ENCODE measurements around the gene AMIGO1. TPM values are rescaled to one million over a fixed set of nuclear protein-coding genes. Genes with fewer than 3 reads are reported as not detected.

AMIGO1 gene
- total RNA-seq, 1 donor from 2014 or later = 3.0 TPM

DNA sequence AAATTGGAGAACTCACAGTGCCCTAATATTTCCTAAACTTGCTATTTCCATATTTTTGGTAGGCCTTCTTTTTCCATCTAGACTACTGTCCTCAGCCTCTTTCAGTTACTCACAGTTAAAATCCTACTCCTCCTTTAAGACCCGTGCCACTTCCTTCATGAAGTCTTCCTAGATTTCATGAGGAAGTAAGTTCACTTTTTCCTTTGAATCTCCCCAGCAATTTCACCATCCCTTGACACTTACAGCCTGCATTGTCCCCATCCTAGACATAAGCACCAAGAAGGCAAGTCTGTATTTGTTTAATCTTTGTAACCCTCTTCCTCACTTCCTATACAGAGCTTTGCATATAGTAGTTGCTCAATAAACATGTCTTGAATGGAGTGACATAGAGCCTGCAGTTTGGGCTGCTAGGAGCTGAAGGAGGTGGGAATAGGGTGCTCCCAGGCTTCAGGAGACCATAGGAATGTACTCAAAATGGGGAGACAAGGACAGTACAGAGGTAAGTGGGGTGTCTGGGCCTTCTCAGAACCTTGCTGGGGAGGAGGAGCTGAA is 24.9 kb upstream of the AMIGO1 start:
- TF ChIP-seq, protein P1, sequence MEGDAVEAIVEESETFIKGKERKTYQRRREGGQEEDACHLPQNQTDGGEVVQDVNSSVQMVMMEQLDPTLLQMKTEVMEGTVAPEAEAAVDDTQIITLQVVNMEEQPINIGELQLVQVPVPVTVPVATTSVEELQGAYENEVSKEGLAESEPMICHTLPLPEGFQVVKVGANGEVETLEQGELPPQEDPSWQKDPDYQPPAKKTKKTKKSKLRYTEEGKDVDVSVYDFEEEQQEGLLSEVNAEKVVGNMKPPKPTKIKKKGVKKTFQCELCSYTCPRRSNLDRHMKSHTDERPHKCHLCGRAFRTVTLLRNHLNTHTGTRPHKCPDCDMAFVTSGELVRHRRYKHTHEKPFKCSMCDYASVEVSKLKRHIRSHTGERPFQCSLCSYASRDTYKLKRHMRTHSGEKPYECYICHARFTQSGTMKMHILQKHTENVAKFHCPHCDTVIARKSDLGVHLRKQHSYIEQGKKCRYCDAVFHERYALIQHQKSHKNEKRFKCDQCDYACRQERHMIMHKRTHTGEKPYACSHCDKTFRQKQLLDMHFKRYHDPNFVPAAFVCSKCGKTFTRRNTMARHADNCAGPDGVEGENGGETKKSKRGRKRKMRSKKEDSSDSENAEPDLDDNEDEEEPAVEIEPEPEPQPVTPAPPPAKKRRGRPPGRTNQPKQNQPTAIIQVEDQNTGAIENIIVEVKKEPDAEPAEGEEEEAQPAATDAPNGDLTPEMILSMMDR (IDR thresholded peaks at IDR 0.05; ENCODE audit: insufficient read depth, low read length, poor library complexity, severe bottlenecking) = no peak

GRCh38 chr1:109532365-109533136 is 23.0 kb upstream of the AMIGO1 start:
- H3K4me3 ChIP-seq (ENCODE audit: low read depth, low read length) = no peak overlapping the region
- H3K27me3 ChIP-seq (ENCODE audit: control insufficient read depth, insufficient read depth, low read length) = no peaks in the 10 kb centered on the region
- TF ChIP-seq, protein P1 (IDR thresholded peaks at IDR 0.05; ENCODE audit: insufficient read depth, low read length, poor library complexity, severe bottlenecking) = peak; percentile 93
- DNase-seq (ENCODE audit: low read depth) = peak; percentile 26
- H3K36me3 ChIP-seq (ENCODE audit: control insufficient read depth, insufficient read depth, low read length) = no peaks in the 10 kb centered on the region

More for the DNA sequence above, 24.9 kb upstream of the AMIGO1 start:
- DNase-seq (ENCODE audit: low read depth) = no peak
- Histone ChIP-seq H3K27me3 (ENCODE audit: control insufficient read depth, insufficient read depth, low read length) (no peaks in the 10 kb centered on the region), H3K36me3 (ENCODE audit: control insufficient read depth, insufficient read depth, low read length) (no peaks in the 10 kb centered on the region), H3K4me3 (ENCODE audit: low read depth, low read length) (no peak overlapping the region)

DNA sequence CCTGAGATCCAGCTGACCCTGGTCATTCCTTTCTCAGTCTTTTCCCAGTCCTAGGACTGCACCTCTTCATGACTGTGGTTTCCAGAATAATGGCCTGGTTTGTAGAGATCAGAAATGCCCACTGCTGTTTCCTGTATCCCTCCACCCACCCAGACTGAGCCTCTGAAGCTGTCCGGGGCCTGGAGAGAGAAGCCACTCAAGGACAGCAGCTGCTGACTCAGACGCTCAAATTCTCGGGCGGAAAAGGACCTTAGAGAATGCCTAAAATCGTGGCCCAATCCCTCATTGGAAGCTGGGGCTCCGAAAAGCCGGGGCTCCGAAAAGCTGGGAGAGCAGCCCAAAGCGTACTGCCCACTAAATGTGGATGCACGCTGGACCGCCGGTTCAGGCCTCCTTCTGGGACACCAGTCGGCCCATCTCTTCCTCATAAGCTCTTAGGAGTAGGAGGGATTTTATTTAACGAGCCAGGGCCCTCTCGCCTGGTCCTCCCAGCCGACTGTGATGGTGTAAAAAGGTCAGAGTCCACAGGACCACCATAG is 22.4 kb upstream of the AMIGO1 start:
- Histone ChIP-seq H3K36me3 (ENCODE audit: control insufficient read depth, insufficient read depth, low read length) (no peaks in the 10 kb centered on the region), H3K27me3 (ENCODE audit: control insufficient read depth, insufficient read depth, low read length) (no peaks in the 10 kb centered on the region), H3K4me3 (ENCODE audit: low read depth, low read length) (no peak overlapping the region)
- TF ChIP-seq, protein P1 (IDR thresholded peaks at IDR 0.05; ENCODE audit: insufficient read depth, low read length, poor library complexity, severe bottlenecking) = no peak
- DNase-seq (ENCODE audit: low read depth) = no peak

- Histone ChIP-seq H3K4me3 (ENCODE audit: low read depth, low read length) (no peak overlapping the region), H3K36me3 (ENCODE audit: control insufficient read depth, insufficient read depth, low read length) (no peaks in the 10 kb centered on the region), H3K27me3 (ENCODE audit: control insufficient read depth, insufficient read depth, low read length) (no peaks in the 10 kb centered on the region)
- DNase-seq (ENCODE audit: low read depth) = no peak
- TF ChIP-seq, protein P1 (IDR thresholded peaks at IDR 0.05; ENCODE audit: insufficient read depth, low read length, poor library complexity, severe bottlenecking) = no peak
Measured at GRCh38 chr1:109531380-109531779, 21.9 kb upstream of the AMIGO1 start.

DNA sequence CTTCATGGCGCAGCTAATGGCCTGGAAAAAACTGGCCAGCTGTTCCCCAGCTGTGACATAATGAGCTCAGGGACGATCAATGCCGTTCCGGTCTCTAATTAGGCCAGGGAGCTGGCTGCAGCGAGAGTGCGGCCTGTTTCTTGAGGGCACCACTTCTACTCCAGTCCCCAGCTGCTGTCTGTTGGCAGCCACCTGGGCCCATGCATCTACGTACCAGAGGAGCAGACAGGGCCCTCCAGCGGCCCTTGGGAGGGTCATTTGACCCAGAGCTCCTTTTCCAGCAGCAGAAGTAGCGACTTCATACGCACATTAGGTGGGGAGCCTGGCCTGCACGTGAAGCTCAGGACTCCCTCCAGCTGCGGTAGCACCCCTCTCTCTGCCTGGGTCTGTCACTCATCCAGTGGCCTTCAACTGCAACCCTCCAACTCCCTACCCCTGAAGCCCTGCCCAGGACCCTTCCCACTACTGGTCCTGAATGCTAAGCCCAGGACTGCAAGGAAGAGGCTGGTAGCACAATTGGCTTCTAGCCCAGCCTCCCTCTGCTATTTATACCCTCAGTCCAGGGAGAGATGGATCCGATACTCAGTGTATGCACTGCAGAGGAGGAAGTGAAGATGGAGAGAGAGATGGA is 21.0 kb upstream of the AMIGO1 start:
- no peak overlapping the region for H3K4me3 ChIP-seq (ENCODE audit: low read depth, low read length)
- DNase-seq (ENCODE audit: low read depth) = no peak
- H3K36me3 ChIP-seq (ENCODE audit: control insufficient read depth, insufficient read depth, low read length) = no peaks in the 10 kb centered on the region
- TF ChIP-seq, protein P1 (IDR thresholded peaks at IDR 0.05; ENCODE audit: insufficient read depth, low read length, poor library complexity, severe bottlenecking) = no peak
- H3K27me3 ChIP-seq (ENCODE audit: control insufficient read depth, insufficient read depth, low read length) = no peaks in the 10 kb centered on the region
